AG04450 (cell line): ENCODE data around the gene LNX2. TPM values are rescaled to one million over a fixed set of nuclear protein-coding genes. Genes with fewer than 3 reads are reported as not detected.

Experiments used
- CTCF ChIA-PET: fragments of 300-600, 350-600 bp; formaldehyde crosslinking; extraction: SDS; loops from one replicate; lab custom pipeline; 2022; ENCODE audit warnings: antibody characterized with exemption, inconsistent platforms; lab: Charles Lee
- POLR2A ChIA-PET: fragments of 350-600 bp; formaldehyde crosslinking; extraction: SDS; loops from one replicate; lab custom pipeline; 2021; ENCODE audit warnings: antibody characterized with exemption, inconsistent platforms; lab: Yijun Ruan, JAX
- DNase-seq: peaks from one replicate; pipeline ENCODE4 v3.0.0-alpha.2; 2011; ENCODE audit warnings: low read depth, low spot score
- H3K27ac ChIP-seq: one replicate; pipeline ENCODE4 v1.5.1; 2012; ENCODE audit warnings: low read depth, low read length, control low read depth
- H3K27me3 ChIP-seq: one replicate; pipeline ENCODE4 v1.6.0; 2012; ENCODE audit warnings: low read length; ENCODE audit not compliant: control insufficient read depth, insufficient read depth
- H3K4me3 ChIP-seq: 2 replicates; pipeline ENCODE4 v1.5.1; 2011; ENCODE audit warnings: mild to moderate bottlenecking, low read depth, low read length, control low read depth
- H3K9me3 ChIP-seq: 2 replicates; pipeline ENCODE4 v1.5.1; 2012; ENCODE audit warnings: low read length; ENCODE audit not compliant: control insufficient read depth, insufficient read depth
- polyA plus RNA-seq: library from polyadenylated mRNA; depleted of rRNA; stranded (reverse); fragments of >200 nt; gene quantifications from 2 replicates; pipeline ENCODE4 v1.2.3, GENCODE V29; 2011
- TF ChIP-seq, protein P1 (sequence below): IDR thresholded peaks from 2 replicates; pipeline ENCODE4 v1.5.1; 2011; ENCODE audit warnings: low read depth, low read length, control low read depth, inconsistent platforms

LNX2 gene
- polyA plus RNA-seq, 1 experiment = 6.9 TPM

DNA sequence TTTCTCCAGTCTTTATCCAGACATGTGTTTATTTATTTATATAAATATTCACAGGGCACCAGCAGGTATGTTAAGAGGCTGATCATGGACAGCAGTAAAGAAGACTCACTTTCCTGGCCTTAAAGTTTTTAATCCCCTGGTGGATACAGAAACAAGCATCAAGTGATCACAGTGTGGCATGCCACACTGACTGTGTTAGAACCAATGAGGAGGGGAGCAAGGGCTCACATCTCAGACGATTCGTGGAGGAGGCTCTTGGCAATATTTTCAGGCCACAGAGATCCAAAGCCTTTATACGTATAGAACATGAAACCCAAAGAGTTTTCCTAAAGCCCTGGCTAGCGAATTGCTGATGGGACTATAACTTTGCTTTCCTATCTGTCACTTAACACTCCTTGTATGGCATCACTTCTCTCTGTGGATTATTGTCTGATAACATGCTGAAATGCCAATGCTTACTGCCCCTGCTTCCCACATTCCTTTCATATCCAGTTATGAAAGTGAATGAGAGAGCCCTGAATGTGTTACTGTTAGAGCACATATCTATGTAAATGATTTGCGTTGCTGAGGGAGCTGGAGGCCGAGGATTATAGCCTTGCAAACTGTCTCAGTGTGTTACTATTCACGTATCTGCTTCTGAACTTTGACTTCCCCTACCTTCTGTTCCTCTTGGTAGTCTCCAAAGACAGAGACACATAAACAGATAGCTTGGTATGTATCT is 39.0 kb upstream of the LNX2 start:
- CTCF ChIA-PET = no interaction called here
- DNase-seq = no peak
- no peaks in the 10 kb centered on the region for H3K9me3 ChIP-seq
- TF ChIP-seq, protein P1, sequence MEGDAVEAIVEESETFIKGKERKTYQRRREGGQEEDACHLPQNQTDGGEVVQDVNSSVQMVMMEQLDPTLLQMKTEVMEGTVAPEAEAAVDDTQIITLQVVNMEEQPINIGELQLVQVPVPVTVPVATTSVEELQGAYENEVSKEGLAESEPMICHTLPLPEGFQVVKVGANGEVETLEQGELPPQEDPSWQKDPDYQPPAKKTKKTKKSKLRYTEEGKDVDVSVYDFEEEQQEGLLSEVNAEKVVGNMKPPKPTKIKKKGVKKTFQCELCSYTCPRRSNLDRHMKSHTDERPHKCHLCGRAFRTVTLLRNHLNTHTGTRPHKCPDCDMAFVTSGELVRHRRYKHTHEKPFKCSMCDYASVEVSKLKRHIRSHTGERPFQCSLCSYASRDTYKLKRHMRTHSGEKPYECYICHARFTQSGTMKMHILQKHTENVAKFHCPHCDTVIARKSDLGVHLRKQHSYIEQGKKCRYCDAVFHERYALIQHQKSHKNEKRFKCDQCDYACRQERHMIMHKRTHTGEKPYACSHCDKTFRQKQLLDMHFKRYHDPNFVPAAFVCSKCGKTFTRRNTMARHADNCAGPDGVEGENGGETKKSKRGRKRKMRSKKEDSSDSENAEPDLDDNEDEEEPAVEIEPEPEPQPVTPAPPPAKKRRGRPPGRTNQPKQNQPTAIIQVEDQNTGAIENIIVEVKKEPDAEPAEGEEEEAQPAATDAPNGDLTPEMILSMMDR = no peak
- POLR2A ChIA-PET = interaction anchor here (1.6 kb wide), 1 partner anchor 38 kb away, joined by 6 read pairs; the partner anchor contains the start of genes LNX2 and POLR1D
- H3K27me3 ChIP-seq = no peaks in the 10 kb centered on the region
- H3K4me3 ChIP-seq = no peak overlapping the region
- no peak overlapping the region for H3K27ac ChIP-seq

DNA sequence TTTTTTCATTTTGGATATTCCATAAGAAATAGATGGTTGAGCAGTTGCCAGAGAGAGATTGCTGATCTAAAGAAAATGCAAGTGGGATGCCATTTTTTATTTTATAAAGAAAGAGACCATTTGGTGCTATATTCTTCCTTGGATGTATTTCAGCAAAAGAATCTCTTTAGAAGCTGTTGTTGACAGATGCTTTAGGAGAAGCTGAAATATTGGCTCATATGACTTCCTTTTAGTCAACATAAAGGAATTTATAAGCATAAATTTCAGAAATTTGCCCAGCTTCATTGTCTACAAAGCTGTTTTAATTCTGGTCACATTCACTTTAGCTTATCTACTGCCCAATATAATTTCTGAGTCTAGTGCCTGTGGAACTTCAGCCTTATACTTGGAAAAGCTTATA is 38.2 kb upstream of the LNX2 start:
- POLR2A ChIA-PET = interaction anchor here (1.6 kb wide), 1 partner anchor 38 kb away, joined by 6 read pairs; the partner anchor contains the start of genes LNX2 and POLR1D
- H3K27ac ChIP-seq = no peak overlapping the region

DNA sequence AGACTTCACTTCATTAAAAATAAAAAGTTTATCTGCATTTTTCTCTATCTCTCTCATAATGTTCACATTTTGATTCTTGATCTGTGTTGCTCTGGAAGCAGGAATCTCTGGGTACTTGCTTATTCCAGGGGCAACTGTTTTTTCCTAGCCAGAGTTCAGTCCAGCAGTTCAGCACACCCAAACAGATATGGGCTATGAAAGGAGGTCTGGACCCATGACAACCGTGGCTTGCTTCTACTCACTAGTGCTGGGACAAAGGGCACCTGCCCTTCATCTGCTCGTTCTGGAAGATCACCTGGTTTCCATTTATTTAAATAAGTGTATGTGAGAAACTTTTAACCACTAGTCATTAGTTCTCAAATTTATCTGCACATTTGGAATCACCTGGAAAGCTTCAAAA is 37.4 kb upstream of the LNX2 start:
- POLR2A ChIA-PET = no interaction called here
- no peak for DNase-seq
- no peak overlapping the region for H3K27ac ChIP-seq
- no peaks in the 10 kb centered on the region for H3K27me3 ChIP-seq
- TF ChIP-seq, protein P1 = no peak
- no peaks in the 10 kb centered on the region for H3K9me3 ChIP-seq
- H3K4me3 ChIP-seq = no peak overlapping the region
- CTCF ChIA-PET = no interaction called here

More for the DNA sequence above, 38.2 kb upstream of the LNX2 start:
- no peak for DNase-seq
- TF ChIP-seq, protein P1 = no peak
- CTCF ChIA-PET = no interaction called here
- Histone ChIP-seq H3K4me3 (no peak overlapping the region), H3K27me3 (no peaks in the 10 kb centered on the region), H3K9me3 (no peaks in the 10 kb centered on the region)

DNA sequence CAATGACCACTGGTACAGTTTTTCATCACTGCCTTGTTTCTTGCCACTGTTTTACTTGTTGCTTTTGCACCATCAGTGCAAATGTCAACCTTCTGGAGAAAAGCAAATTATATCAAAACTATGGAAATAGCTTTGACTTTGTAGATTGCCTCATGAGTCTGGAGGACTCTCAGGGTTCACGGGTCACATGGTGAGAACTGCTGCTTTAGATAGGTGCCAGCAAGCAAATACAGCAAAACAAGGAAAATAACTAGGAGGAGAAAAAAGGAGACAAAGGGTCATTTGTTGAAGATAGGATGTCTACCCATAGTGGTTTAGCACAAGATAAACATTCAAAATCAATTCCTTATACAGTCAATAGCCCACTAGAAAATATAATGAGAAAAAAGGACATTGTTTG is 34.5 kb upstream of the LNX2 start:
- no peak overlapping the region for H3K4me3 ChIP-seq
- TF ChIP-seq, protein P1 = no peak
- peaks cover 6% of the 10 kb centered on the region; the same call in 1 of the 2 replicates for H3K9me3 ChIP-seq
- no peaks in the 10 kb centered on the region for H3K27me3 ChIP-seq
- no peak overlapping the region for H3K27ac ChIP-seq
- CTCF ChIA-PET = no interaction called here
- DNase-seq = no peak
- POLR2A ChIA-PET = no interaction called here

DNA sequence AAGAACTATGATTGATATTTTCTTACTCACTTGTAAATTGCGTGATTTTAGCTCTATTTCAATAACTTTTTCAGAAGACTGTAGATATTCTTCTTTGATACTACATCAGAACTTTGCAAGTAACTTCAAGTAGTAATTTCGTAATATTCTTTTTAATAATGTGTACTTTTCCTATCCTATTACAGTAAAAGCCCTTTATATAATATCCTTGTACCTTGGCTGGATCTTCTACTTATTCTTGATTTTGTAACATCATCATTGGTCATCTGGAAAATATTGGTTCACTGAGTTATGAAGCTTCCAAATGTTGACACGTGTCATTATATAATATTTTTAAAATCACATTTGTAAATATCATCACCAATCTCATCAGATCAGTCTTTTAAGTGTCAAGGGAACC is 33.7 kb upstream of the LNX2 start:
- TF ChIP-seq, protein P1 = no peak
- CTCF ChIA-PET = interaction anchor here (0.6 kb wide), 1 partner anchor 707 kb away, joined by 3 read pairs; no protein-coding TSS in a partner anchor
- POLR2A ChIA-PET = no interaction called here
- Histone ChIP-seq H3K27ac (no peak overlapping the region), H3K27me3 (no peaks in the 10 kb centered on the region), H3K4me3 (no peak overlapping the region), H3K9me3 (peaks cover 8% of the 10 kb centered on the region; the same call in 1 of the 2 replicates)
- DNase-seq = no peak
